GM19328 (cell line): ENCODE data around the gene IL18.
"Not testable (repeated sequence)": the region's sequence is repeated elsewhere in the genome, so short reads cannot be mapped to it uniquely, and the experiment has no call there.

Source experiments
- ATAC-seq: cut with Tn5 transposase; IDR thresholded peaks from one replicate; pipeline ENCODE4 v1.9.1; 2021; ENCODE audit warnings: mild to moderate bottlenecking, moderate library complexity; ENCODE audit not compliant: unreplicated experiment

The IL18 gene

GRCh38 chr11:112172362-112172994 is 8.6 kb upstream of the IL18 start:
- no peak for ATAC-seq

DNA sequence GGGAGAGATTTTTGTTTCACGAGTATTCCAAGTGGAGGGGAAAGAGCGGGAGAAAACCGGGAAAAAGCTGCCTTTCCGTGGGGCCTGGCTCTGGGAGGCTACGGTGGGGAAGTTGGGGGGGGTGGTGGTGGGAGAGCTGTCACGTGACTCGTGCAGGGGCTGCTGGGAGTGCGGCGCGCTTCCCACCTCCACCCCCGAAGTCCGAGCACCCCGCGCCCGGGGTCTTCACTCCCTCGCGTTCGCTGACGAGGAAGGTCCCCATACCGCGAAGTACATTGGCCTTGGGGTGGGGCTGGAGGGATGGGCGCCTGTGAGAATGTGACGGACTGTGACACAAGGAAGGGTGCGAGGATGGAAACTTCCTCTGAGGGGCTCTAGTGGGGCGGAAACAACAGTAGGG is 3.3 kb upstream of the IL18 start, which contains the start of gene TEX12:
Gene TEX12, plus strand, starts transcription at position 228 of the 400 bp plus-strand sequence. CDS start 1,897 bp downstream, outside the sequence.
- ATAC-seq = no peak

DNA sequence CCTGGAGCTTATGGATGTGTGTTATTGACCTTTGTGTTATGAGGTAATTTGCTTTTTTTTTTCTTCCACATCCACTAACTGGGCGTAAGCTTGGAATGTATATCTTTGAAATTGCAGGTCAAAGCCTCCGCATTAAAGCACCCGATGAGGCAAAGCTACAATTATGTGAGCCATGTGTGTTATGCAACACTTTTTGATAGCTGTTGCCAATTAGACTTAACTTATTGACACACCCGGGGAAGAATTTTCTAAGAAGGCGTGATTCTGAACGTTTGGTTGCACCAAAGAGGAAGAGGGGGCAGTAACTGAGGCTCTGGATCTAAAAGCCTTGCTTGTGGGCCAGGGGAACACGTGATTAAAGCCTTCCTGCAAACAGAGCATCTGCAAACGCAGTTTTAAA is 2.7 kb upstream of the IL18 start:
- no peak for ATAC-seq

- no peak for ATAC-seq
Measured at GRCh38 chr11:112165049-112165448, 1.2 kb upstream of the IL18 start.

GRCh38 chr11:112162761-112163546 is 940 bp downstream of the IL18 start:
- ATAC-seq = no peak

DNA sequence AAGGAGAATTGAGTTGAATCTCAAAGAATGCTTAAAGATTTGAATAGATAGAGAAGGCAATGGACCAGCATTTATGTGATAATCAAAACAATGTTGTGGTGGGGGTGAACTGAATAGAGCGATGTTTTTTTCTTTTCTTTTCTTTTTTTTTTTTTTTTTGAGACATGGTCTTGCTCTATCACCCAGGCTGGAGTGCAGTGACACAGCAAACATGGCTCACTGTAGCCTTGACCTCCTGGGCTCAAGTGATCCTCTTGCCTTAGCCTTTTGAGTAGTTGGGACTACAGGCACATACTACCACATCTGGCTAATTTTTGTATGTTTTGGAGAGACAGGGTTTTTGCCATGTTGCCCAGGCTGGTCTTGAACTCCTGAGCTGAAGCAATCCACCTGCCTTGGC is 1.7 kb downstream of the IL18 start:
- not testable (repeated sequence) for ATAC-seq

- no peak for ATAC-seq
Measured at GRCh38 chr11:112161012-112161411, 2.9 kb downstream of the IL18 start.

- ATAC-seq = no peak
Measured at GRCh38 chr11:112160091-112160848, 3.6 kb downstream of the IL18 start.

DNA sequence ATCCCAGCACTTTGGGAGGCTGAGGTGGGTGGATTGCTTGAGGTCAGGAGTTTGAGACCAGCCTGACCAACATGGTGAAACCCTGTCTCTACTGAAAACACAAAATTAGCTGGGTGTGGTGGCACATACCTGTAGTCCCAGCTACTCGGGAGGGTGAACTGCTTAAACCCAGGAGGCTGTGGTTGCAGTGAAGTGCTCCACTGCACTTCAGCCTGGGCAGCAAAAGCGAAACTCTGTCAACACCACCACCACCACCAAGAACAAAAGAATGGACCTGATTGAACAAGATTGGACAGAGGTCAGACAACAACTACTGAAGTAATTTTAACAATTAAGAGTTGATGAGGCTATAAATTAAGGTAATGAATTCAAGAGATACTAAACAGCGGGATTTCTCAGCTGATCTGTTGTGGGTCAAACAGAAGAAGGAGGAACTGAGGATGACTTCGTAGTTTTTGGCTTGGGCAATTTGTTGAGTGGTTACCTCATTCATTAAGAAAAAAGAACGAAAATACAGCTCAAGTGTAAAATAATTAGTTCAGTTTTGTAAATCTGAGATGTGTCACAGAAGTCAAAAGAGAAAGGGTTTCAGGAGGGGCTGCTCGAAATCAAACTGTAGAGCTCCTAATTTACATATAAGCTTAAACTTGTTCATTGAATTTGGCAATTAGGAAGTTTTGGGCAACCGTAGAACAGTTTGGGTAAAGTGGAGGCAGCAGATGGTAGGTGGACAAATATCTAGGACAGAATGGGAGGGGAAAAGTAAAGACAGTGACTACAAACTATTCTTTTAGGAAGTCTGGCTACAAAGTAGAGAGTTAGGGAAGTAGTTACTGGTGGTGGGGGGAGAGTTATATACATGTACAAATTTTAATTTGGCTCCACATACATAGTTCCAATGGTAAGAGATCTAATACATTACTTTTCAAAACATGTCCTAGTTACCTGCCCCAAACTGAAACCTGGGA is 4.5 kb downstream of the IL18 start:
- no peak for ATAC-seq

GRCh38 chr11:112156956-112157766 is 6.7 kb downstream of the IL18 start:
- ATAC-seq = no peak

DNA sequence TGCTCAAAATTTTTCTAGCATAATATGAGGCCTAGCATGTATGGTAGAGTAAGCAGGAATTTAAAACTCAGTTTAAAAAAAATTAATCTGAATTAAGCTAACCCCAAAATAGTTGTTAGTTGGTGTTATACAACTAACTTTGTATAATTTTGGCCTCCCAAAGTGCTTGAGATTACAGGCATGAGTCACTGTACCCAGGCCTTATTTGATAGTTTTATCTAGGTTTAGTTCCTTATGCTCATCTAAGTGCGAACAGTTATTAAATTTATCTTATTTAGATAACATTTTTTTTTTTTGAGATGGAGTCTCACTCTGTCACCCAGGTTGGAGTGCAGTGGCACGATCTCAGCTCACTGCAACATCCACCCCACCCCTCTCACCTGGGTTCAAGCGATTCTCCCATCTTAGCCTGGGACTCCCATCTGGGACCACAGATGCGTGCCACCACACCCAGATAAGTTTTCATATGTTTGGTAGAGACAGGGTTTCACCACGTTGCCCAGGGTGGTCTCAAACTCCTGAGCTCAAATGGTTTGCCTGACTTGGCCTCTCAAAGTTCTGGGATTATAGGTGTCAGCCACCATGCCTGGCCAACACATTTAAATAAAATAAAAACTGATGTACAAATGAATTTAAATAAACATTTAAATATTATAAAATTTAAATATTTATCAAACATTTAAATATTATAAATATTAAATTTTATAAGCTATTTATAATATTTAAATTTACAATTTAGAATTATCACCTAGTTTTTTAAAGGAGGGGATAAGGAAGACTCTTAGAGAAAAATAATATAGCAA is 7.5 kb downstream of the IL18 start:
- no peak for ATAC-seq

DNA sequence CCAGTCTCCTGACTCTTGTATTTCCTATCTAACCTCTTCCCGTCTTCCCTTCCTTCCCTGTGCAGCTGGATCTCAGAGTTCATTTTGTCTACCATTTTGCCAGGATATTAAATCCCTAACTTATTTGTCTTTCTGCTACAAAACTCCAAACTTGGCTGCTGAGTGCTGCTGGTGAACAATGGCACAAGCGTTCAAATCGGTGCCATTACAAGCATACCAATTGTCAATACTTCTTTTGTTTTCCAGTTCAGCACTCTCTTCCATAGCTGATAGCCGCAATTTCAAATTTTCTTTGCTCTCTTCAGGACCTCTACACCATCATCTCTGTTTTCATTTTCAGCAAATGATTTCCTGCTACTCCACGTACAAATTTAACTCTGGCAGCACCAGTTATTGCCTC is 13.4 kb downstream of the IL18 start:
- no peak for ATAC-seq

DNA sequence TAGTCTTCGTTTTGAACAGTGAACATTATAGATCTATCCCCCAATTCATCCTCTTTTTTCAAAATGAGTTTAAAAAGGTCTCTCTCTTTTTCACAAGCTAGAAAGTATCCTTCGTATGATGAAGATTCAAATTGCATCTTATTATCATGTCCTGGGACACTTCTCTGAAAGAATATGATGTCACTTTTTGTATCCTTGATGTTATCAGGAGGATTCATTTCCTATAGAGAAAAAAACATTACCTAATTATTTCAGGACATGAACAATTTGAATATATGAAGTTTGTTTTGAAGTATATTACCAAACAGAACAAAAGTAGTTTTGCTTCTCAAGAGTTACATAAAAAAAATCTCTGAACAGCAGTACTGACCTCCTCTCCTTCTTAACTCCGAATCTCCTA is 20.3 kb downstream of the IL18 start:
- no peak for ATAC-seq

GRCh38 chr11:112134473-112134872 is 29.4 kb downstream of the IL18 start:
- no peak for ATAC-seq

- ATAC-seq = no peak
Measured at GRCh38 chr11:112132737-112133136, 31.2 kb downstream of the IL18 start.

- no peak for ATAC-seq
Measured at GRCh38 chr11:112129656-112130055, 34.2 kb downstream of the IL18 start.

- no peak for ATAC-seq
Measured at GRCh38 chr11:112128483-112129121, 35.3 kb downstream of the IL18 start.

GRCh38 chr11:112127056-112127455 is 36.8 kb downstream of the IL18 start:
- no peak for ATAC-seq
